Mucosa of gallbladder (tissue), 1 donor: Measurements from ENCODE around the gene LRRC37A2. TPM values are rescaled to one million over a fixed set of nuclear protein-coding genes. Genes with fewer than 3 reads are reported as not detected.
"Not testable (repeated sequence)": the region's sequence is repeated elsewhere in the genome, so short reads cannot be mapped to it uniquely, and the experiment has no call there.

Source experiments
- DNase-seq: peaks from one replicate; pipeline ENCODE4 v3.0.0-alpha.2; 2020; ENCODE audit warnings: low spot score
- total RNA-seq: library from RNA; stranded (reverse); gene quantifications from one replicate; pipeline ENCODE4 v1.2.1, GENCODE V29; 2021
- donor health status: DM: no; HTN: no; CAD: no.

The LRRC37A2 gene
- total RNA-seq, 1 donor from 2014 or later = 8.1 TPM

- not testable (repeated sequence) for DNase-seq
These were observed 86.2 kb downstream of the LRRC37A2 start for GRCh38 chr17:46598344-46598931.

- not testable (repeated sequence) for DNase-seq
These were observed 88.5 kb downstream of the LRRC37A2 start for GRCh38 chr17:46600767-46601166.

GRCh38 chr17:46603125-46603524, 90.9 kb downstream of the LRRC37A2 start:
- DNase-seq = not testable (repeated sequence)

Other genes with a start within 250 kb of the LRRC37A2 start
- 2.6 TPM for gene LRRC37A, start 217.3 kb upstream of the LRRC37A2 start, total RNA-seq
- gene ARL17B, start 150.7 kb upstream of the LRRC37A2 start, total RNA-seq = 20.9 TPM
- 23.0 TPM for gene ARL17A, start 67.2 kb downstream of the LRRC37A2 start, total RNA-seq
- gene NSF, start 78.2 kb downstream of the LRRC37A2 start, total RNA-seq = 44.7 TPM